Testis (tissue), 2 donors: ENCODE measurements around the gene FRG2C.
"Not testable (repeated sequence)": the region's sequence is repeated elsewhere in the genome, so short reads cannot be mapped to it uniquely, and the experiment has no call there.

Experiments
- POLR2A ChIP-seq: fragments of 450-650 bp; IDR thresholded peaks from one replicate; pipeline ENCODE4 v1.6.1; 2017; ENCODE audit warnings: antibody characterized with exemption, mild to moderate bottlenecking, moderate library complexity
- TF ChIP-seq, protein P1 (sequence below), 3 experiments: fragments of 450-650 bp in 2 of 3; fragments of 200-600 bp in 1 of 3; sonication (generic) in 1 of 3; IDR thresholded peaks; one replicate each; pipeline ENCODE4 v1.5.1; 2016 to 2019; ENCODE audit warnings: antibody characterized with exemption in 3 of 3, mild to moderate bottlenecking in 2 of 3, moderate library complexity in 1 of 3

DNA sequence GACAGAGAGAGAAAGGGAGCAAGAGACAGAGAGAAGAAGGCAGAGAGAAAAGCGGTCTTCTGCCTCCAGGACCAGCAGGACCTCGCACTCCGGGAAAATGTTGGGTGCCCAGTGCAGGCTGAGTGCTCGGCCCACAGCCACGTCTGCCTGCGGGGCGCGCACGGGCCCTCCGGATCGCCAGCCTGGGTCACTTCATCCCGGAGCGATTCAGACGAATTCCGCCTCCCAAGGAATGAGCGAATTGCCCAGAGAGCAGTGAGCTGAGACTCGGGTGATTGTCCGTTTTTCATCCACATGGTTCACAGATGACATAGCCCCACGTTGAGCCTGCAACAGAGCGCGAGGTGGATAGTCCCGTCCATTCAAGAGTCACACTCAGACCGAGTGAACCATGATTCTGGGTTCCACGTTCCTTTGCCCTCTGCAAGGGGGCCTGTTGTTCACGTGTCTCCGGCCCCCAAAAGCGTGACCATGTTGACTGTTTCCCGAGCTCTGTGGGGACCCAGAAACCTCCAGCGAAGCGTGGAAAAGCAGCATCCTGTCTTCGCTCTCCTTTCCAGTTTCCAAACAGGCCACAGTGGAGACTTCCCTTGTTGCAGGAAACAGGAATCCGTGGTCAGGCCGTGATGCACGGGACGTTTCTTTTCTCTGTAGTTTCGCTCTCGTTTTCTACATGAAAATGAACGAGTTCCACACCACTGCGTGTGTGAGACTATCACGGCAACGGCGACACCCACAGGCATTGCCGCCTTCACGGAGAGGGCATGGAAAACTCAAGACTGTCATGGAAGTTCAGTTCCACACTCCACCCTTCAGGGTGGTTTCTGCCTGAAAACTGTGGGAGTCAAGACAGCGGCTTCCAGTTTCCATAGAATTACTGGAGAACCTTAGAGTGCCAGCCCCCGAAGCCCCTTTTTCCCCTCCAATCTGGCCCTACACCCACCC, 3.9 kb downstream of the FRG2C start:
- TF ChIP-seq, protein P1, sequence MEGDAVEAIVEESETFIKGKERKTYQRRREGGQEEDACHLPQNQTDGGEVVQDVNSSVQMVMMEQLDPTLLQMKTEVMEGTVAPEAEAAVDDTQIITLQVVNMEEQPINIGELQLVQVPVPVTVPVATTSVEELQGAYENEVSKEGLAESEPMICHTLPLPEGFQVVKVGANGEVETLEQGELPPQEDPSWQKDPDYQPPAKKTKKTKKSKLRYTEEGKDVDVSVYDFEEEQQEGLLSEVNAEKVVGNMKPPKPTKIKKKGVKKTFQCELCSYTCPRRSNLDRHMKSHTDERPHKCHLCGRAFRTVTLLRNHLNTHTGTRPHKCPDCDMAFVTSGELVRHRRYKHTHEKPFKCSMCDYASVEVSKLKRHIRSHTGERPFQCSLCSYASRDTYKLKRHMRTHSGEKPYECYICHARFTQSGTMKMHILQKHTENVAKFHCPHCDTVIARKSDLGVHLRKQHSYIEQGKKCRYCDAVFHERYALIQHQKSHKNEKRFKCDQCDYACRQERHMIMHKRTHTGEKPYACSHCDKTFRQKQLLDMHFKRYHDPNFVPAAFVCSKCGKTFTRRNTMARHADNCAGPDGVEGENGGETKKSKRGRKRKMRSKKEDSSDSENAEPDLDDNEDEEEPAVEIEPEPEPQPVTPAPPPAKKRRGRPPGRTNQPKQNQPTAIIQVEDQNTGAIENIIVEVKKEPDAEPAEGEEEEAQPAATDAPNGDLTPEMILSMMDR (IDR thresholded peaks at IDR 0.05) = not testable (repeated sequence)
- TF ChIP-seq POLR2A = not testable (repeated sequence)
